Measurements from ENCODE around the gene RNASEH2B.

GRCh38 chr13:50891206-50891605 lies 18.4 kb upstream of the RNASEH2B start:
- no peak for TF ChIP-seq CTCF (IDR thresholded peaks at IDR 0.05; ENCODE audit: insufficient read depth, low read length)
- TF ChIP-seq POLR2AphosphoS5 (IDR thresholded peaks at IDR 0.05; ENCODE audit: low read depth), result no peak
- no peak for TF ChIP-seq GABPA (IDR thresholded peaks at IDR 0.05; ENCODE audit: low read depth)

Data from HL-60 (cell line).